ENCODE measurements around the gene CBX1. TPM values are rescaled to one million over a fixed set of nuclear protein-coding genes. Genes with fewer than 3 reads are reported as not detected.

CBX1 gene
- total RNA-seq, 2 experiments from 2014 or later, result 5.5 to 6.6 TPM

- intact Hi-C loops (cut with DNase I, micrococcal nuclease), result no loop called here
- POLR2A ChIA-PET, result interaction anchor here (2.0 kb wide), 1 partner anchor 11 kb away, joined by 9 read pairs; the partner anchor contains the start of gene NFE2L1
- peaks cover 9% of the 10 kb centered on the region for H3K4me1 ChIP-seq (ENCODE audit: insufficient read depth, low read length)
- H3K36me3 Mint-ChIP-seq (ENCODE audit: low read depth), result peaks cover 82% of the 10 kb centered on the region
- H3K27ac ChIP-seq (ENCODE audit: low read depth in 1 of 2, low read length in 2 of 2), result no peak overlapping the region
- no peak for TF ChIP-seq CTCF (IDR thresholded peaks at IDR 0.05)
- H3K27ac Mint-ChIP-seq, result no peak overlapping the region
- no peaks in the 10 kb centered on the region for H3K27me3 ChIP-seq (ENCODE audit: control insufficient read depth in 1 of 2, insufficient read depth in 2 of 2, low read length in 2 of 2)
- no peaks in the 10 kb centered on the region for H3K9me3 ChIP-seq (ENCODE audit: control insufficient read depth in 1 of 2, insufficient read depth in 1 of 2, low read length in 2 of 2)
- no peak overlapping the region for H3K4me3 Mint-ChIP-seq
- CTCF ChIA-PET, result no interaction called here
- peaks cover 86% of the 10 kb centered on the region for H3K36me3 ChIP-seq (ENCODE audit: insufficient read depth, low read length)
- DNase-seq (no peak), ATAC-seq (ENCODE audit: poor library complexity) (no peak)
- no peaks in the 10 kb centered on the region for H3K9me3 Mint-ChIP-seq
- peaks cover 8% of the 10 kb centered on the region for H3K4me1 Mint-ChIP-seq (ENCODE audit: low read depth)
- no peak overlapping the region for H3K4me3 ChIP-seq (ENCODE audit: low read length)
- H3K27me3 Mint-ChIP-seq, result no peaks in the 10 kb centered on the region
Observed at GRCh38 chr17:48059125-48059668, 42.1 kb downstream of the CBX1 start.

- Mint-ChIP-seq H3K4me1 (ENCODE audit: low read depth) (peaks cover 9% of the 10 kb centered on the region), H3K27ac (no peak overlapping the region), H3K4me3 (no peak overlapping the region), H3K9me3 (no peaks in the 10 kb centered on the region), H3K27me3 (no peaks in the 10 kb centered on the region), H3K36me3 (ENCODE audit: low read depth) (peaks cover 80% of the 10 kb centered on the region)
- ATAC-seq (ENCODE audit: poor library complexity) (no peak), DNase-seq (no peak)
- H3K9me3 ChIP-seq (ENCODE audit: control insufficient read depth in 1 of 2, insufficient read depth in 1 of 2, low read length in 2 of 2), result no peaks in the 10 kb centered on the region
- TF ChIP-seq CTCF (IDR thresholded peaks at IDR 0.05), result no peak
- intact Hi-C loops (cut with DNase I, micrococcal nuclease), result no loop called here
- ChIA-PET POLR2A (interaction anchor here (1.0 to 2.0 kb wide), 3 partner anchors 9 to 11 kb away, joined by 5 to 9 read pairs (median 5); partner anchors contain the start of gene NFE2L1), CTCF (interaction anchor here (1.5 kb wide), 1 partner anchor 22 kb away, joined by 3 read pairs; no protein-coding TSS in a partner anchor)
- no peaks in the 10 kb centered on the region for H3K27me3 ChIP-seq (ENCODE audit: control insufficient read depth in 1 of 2, insufficient read depth in 2 of 2, low read length in 2 of 2)
- peaks cover 16% of the 10 kb centered on the region for H3K4me1 ChIP-seq (ENCODE audit: insufficient read depth, low read length)
- no peak overlapping the region for H3K27ac ChIP-seq (ENCODE audit: low read depth in 1 of 2, low read length in 2 of 2)
- H3K4me3 ChIP-seq (ENCODE audit: low read length), result no peak overlapping the region
- H3K36me3 ChIP-seq (ENCODE audit: insufficient read depth, low read length), result peaks cover 89% of the 10 kb centered on the region
Observed at GRCh38 chr17:48058393-48059124, 42.7 kb downstream of the CBX1 start.

GRCh38 chr17:48057626-48058025 lies 43.7 kb downstream of the CBX1 start:
- Histone ChIP-seq H3K27me3 (ENCODE audit: control insufficient read depth in 1 of 2, insufficient read depth in 2 of 2, low read length in 2 of 2) (no peaks in the 10 kb centered on the region), H3K36me3 (ENCODE audit: insufficient read depth, low read length) (peaks cover 90% of the 10 kb centered on the region), H3K4me3 (ENCODE audit: low read length) (no peak overlapping the region), H3K27ac (ENCODE audit: low read depth in 1 of 2, low read length in 2 of 2) (no peak overlapping the region), H3K9me3 (ENCODE audit: control insufficient read depth in 1 of 2, insufficient read depth in 1 of 2, low read length in 2 of 2) (no peaks in the 10 kb centered on the region), H3K4me1 (ENCODE audit: insufficient read depth, low read length) (peaks cover 25% of the 10 kb centered on the region)
- DNase-seq (no peak), ATAC-seq (ENCODE audit: poor library complexity) (no peak)
- no peaks in the 10 kb centered on the region for H3K27me3 Mint-ChIP-seq
- no peak overlapping the region for H3K4me3 Mint-ChIP-seq
- ChIA-PET CTCF (interaction anchor here (1.5 kb wide), 1 partner anchor 21 kb away, joined by 3 read pairs; no protein-coding TSS in a partner anchor), POLR2A (interaction anchor here (1.3 kb wide), 1 partner anchor 9 kb away, joined by 5 read pairs; the partner anchor contains the start of gene NFE2L1)
- peaks cover 18% of the 10 kb centered on the region for H3K4me1 Mint-ChIP-seq (ENCODE audit: low read depth)
- H3K9me3 Mint-ChIP-seq, result no peaks in the 10 kb centered on the region
- intact Hi-C loops (cut with DNase I, micrococcal nuclease), result no loop called here
- no peak for TF ChIP-seq CTCF (IDR thresholded peaks at IDR 0.05)
- no peak overlapping the region for H3K27ac Mint-ChIP-seq
- H3K36me3 Mint-ChIP-seq (ENCODE audit: low read depth), result peaks cover 87% of the 10 kb centered on the region
